Measurements from ENCODE around the gene SLC34A1.

The SLC34A1 gene

DNA sequence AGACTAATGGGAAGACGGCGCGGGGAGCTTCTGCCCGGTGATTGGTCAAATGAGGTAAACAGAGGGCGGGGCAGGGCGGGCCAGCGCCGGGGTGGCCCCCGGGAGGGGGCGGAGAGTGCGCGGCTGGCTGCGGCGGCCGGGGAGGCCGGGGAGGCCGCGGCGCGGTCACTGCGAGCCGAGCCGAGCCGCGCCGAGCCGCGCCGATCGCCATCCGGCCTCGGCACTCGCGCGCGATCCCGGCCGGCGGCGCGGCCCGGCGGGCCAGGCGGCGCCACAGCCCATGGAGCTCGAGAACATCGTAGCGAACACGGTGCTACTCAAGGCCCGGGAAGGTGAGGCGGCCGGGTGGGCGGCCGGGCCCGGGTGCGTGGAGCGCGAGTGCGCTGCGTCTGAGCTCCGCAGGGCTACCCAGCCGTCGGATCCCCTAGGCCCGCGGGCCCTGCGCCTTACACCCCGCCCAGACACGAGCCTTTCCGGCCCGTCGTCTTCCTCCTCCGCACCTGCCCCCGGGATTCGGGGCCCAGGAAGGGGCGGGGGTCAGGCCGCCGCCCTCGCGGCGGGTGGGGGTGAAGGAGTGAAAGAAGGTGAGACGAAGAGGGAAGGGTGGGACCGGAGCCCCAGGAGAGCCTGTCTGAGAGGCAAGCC lies 42.5 kb downstream of the SLC34A1 start, which contains the start of gene GRK6:
Gene GRK6 (plus strand): TSS at position 111 of the 645 bp plus-strand sequence. CDS start 170 bp downstream, at position 281.
- Histone ChIP-seq H3K27ac (peak within 1 kb of the TSS; percentile 74 to 97 (median 93)), H3K4me3 (peak within 1 kb of the TSS; percentile 61 to 90 (median 69))

DNA sequence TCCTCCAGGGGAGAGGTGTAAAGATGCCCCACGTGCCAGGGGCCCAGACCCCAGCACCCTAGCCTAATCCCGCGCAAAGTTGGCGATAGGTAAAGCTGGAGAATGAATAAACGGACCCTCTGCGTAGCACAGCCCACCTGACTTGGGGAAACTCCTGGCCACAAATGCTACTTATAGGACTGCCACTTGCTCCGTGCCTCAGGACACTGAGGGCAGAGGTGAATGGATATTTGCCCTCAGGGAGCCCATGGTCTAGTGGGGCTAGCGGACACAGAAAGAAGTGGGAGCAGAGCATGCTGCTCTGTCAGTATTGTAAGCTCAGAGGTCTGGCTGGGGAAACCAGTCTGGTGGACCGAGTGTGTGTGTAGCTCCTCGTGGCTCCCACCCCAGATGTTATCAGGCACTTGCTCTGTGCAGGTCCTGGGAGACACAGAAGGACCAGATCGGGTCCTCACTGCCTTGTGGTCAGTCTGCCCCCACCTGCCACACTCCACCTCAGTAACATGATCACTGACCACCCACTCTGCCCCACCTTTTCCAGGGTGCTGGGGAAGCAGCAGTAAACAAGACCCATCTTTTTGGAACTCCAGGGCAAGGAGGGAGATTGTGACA lies 43.1 kb downstream of the SLC34A1 start:
- Histone ChIP-seq H3K4me3 (peak overlapping the region; percentile 61 to 90 (median 69)), H3K27ac (peak overlapping the region; percentile 74 to 97 (median 93))

DNA sequence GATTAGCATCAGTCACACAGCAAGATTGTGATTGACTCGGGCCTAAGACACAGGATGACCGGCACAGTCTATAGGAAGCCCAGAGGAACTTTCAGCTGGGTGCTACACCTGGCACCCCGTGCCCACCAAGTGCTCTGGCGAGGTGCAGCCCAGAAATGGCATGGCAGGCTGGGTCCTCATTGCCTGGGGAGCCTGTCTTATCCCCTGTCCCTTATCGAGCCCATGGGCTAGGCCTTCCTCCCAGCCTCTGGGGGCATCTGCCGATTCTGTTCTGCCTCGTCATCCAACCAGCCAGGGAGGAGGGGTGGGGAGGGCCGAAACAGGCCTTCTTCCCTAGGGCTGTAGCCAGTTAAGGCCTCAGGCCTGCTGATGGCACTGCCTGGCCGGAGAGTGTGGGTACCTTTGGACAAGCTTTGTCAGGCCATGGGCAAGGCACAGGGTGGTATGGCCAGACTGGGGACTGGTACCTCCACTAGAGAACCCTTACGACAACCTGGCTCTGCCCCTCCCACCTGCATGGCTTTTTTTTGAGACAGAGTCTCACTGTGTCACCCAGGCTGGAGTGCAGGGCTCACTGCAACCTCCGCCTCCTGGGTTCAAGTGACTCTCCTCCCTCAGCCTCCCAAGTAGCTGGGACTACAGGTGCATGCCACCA lies 43.8 kb downstream of the SLC34A1 start:
- Histone ChIP-seq H3K4me3 (peak overlapping the region; percentile 61 to 90 (median 69)), H3K27ac (peak overlapping the region in 18 of 21 experiments; percentile 44 to 97 (median 92))

- H3K4me3 ChIP-seq: peak overlapping the region in 4 of 7 experiments; percentile 68 to 90 (median 73)
Observed at GRCh38 chr5:177428574-177429217, 44.5 kb downstream of the SLC34A1 start.

DNA sequence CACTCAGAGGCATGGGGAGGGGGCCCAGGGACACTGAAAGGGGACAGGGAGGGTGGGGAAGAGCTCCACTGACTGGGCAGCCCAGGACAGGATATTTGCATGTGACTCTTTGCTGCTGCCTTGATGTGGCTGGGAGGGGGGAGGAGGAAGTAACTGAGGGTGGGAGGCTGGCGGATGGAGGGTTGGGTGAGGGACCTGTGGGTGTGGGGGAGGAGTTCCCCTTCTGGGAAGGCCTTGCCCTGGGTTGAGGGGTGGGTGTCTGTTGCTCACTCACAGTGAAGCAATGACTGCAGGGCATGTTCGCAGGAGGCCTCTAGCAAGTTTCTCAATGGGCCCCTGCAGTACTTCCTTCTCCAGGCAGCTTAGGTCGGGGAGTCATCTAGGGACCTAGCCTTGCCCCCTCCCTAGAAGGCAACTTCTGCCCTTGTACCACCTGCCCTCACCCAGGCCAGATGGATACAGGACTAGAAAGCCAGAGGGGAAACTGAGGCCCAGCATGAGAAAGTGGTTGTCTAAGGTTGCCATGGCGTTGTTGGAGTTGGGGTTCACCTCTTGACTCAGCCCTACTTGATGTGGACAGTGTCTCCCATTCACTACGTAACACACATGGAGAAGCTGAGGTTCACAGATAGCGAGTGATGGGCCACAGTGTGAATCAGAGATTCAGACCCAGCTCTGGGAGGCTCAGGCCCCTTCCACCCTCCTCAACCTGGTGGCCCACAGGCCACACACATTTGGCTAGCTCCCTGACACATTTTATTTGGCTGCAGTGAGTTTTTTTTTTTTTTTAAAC lies 45.2 kb downstream of the SLC34A1 start:
- peak overlapping the region in 2 of 7 experiments; percentile 70 to 76 for H3K4me3 ChIP-seq
- peak overlapping the region in 20 of 21 experiments; percentile 15 to 97 (median 86) for H3K27ac ChIP-seq

More at GRCh38 chr5:177428574-177429217, 44.5 kb downstream of the SLC34A1 start:
- peak overlapping the region in 19 of 21 experiments; percentile 44 to 97 (median 91) for H3K27ac ChIP-seq

GRCh38 chr5:177430140-177430951 lies 46.1 kb downstream of the SLC34A1 start:
- H3K27ac ChIP-seq: peak overlapping the region in 19 of 21 experiments; percentile 26 to 97 (median 81)
- H3K4me3 ChIP-seq: no peak overlapping the region

- Histone ChIP-seq H3K4me3 (no peak overlapping the region), H3K27ac (peak overlapping the region in 19 of 21 experiments; percentile 31 to 97 (median 81))
Observed at GRCh38 chr5:177430972-177431316, 46.7 kb downstream of the SLC34A1 start.

DNA sequence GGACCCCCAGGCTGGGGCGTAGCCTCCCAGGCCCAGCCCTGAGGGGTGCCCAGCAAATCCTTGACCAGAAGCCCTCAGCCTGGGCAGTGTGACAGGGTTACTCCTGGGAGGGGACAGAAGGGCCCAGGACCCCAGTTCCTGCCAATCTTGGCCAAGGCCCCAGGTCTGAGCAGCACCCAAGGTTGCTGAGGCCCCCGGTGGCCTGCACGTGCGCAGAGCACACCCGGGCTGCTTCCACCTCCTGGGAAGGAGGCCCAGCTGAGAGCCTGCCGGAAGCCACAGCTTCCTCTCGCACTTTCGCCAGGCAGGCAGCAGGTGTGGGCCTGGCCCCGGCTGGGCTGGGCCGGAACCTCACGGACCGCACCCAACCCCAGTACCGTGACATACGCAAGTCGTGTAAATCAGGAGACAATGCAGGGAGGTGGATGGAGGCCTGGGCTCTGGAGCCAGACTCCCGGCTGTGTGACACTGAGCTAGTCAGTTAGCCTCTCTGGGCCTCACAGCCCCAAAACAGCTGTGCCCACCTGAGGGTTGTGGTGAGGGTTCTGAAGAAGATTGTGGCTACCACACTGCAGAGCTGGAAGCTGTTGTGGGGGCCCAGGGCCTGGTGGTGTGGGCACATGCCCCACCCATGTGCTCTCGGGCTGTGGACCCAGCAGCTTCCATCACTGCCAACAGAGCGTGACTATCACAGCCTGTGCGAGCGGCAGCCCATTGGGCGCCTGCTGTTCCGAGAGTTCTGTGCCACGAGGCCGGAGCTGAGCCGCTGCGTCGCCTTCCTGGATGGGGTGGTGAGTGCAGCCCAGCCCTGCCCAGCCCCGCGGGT lies 47.3 kb downstream of the SLC34A1 start:
- peak overlapping the region in 1 of 7 experiments; percentile 0 for H3K4me3 ChIP-seq
- H3K27ac ChIP-seq: peak overlapping the region in 19 of 21 experiments; percentile 31 to 97 (median 81)

DNA sequence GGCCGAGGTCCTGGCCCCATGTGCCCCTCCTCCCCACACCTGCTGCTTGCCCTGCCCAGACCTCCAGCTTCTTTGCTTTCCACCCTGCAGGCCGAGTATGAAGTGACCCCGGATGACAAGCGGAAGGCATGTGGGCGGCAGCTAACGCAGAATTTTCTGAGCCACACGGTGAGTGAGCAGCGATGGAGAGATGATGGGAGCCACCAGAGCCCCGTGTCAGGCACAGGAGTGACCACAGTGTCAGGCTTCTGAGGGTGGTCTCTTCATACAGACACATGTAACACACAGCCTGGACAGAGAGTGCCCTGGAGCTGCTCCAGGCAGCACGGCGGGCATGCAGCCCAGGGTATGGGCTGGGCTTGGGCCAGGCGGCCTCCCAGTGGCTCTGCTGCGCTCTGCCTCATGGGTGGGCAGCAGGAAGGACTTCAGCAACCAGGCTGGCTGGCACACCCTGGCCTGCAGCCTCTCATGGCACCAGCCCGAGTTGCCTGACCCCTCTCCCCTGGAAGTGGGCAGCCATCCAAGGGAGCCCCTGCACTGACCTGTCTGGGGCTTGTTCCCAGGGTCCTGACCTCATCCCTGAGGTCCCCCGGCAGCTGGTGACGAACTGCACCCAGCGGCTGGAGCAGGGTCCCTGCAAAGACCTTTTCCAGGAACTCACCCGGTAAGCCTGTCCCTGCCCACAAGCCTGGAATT lies 48.1 kb downstream of the SLC34A1 start:
- Histone ChIP-seq H3K4me3 (peak overlapping the region in 1 of 7 experiments; percentile 0), H3K27ac (peak overlapping the region in 17 of 21 experiments; percentile 36 to 96 (median 81))

DNA sequence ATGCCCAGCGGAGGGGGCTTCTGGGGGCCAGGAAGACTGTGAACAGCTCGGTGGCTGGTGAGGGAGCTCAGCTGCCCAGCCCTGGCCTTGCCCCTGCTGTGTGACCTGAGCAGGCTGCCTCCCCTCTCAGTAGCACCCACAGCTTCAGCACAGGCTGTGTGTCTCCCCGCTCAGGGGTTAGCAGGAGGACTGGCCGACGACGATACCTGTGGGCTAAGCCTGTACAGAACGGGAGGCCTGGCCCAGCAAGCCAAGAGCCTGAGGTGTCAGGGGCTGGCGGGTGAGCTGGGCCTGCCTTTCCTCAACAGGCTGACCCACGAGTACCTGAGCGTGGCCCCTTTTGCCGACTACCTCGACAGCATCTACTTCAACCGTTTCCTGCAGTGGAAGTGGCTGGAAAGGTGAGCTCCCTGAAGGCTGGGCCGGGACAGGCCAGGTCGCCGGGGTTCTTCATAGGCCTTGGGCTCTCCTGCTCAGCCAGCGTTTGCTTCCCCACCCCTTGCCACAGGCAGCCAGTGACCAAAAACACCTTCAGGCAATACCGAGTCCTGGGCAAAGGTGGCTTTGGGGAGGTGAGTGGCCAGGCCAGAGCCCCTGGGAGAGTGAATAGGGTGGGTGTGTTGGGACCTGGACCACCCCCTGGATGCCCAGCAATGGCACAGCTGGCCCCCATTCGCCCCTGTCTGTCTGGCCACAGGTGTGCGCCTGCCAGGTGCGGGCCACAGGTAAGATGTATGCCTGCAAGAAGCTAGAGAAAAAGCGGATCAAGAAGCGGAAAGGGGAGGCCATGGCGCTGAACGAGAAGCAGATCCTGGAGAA lies 48.8 kb downstream of the SLC34A1 start:
- Histone ChIP-seq H3K27ac (peak overlapping the region in 15 of 21 experiments; percentile 49 to 96 (median 86)), H3K4me3 (no peak overlapping the region)

- no peak overlapping the region for H3K4me3 ChIP-seq
- peak overlapping the region in 8 of 21 experiments; percentile 4 to 96 (median 48) for H3K27ac ChIP-seq
Observed at GRCh38 chr5:177433658-177434217, 49.5 kb downstream of the SLC34A1 start.

DNA sequence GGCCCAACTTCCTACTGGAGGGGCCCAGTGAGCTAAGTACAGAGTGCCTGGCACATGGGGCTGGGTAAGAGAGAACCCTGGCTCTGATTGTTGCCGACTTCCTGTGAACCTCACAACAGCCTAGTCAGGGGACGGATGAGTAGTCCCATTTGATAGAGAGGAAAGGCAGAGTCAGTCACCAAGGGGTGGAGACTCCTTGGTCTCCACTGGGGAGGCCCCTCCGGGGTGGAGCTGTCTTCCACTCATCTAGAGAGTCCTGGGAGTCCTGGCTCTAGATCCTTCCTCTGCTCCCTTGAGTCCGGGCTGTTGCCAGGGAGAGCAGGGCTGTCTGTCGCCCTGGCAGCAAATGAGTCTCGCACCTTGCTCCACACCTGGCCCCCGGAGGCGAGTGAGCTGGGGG lies 50.2 kb downstream of the SLC34A1 start:
- Histone ChIP-seq H3K4me3 (no peak overlapping the region), H3K27ac (peak overlapping the region in 5 of 21 experiments; percentile 4 to 96 (median 41))

DNA sequence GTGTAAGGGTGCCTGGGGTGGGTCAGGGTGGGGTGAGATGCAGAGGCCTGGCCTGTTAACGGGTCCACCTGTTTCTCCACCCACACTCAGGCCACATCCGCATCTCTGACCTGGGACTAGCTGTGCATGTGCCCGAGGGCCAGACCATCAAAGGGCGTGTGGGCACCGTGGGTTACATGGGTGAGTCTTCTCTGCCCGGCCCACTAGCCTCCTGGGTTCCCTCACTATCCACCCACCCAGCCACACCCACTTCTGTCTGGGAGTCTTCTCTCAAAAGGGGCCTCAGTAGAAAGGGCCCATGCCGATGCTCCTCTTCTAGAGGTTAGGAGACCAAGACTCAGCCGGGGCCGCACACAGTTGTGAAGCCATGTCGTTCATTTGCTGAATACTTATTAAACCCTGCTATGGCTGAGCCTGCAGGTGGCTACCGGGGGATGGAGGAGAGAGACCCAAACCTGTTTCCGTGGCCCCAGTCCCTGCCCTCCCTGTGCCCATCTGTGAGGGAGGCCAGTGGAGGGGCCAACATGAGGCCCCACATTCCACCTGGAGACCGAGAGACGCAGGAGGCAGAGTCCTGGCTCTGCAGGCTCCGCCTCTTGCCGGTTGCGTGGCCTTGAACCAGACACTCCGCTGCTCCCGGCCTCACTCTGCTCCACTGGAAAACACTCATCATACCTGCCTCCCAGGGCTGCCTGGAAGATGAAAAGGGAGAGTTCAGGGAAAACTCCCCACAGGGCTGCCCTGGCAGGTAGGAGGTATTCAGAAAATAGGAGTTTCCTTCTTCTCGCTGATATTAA lies 50.9 kb downstream of the SLC34A1 start:
- Histone ChIP-seq H3K4me3 (no peak overlapping the region), H3K27ac (peak overlapping the region in 2 of 21 experiments; percentile 56 to 96)

- Histone ChIP-seq H3K27ac (no peak overlapping the region), H3K4me3 (no peak overlapping the region)
Observed at GRCh38 chr5:177435847-177436536, 51.8 kb downstream of the SLC34A1 start.

All from skin epidermis (tissue), 12 donors.